IMR-90 (cell line): ENCODE data around the gene LAMTOR4. TPM values are rescaled to one million over a fixed set of nuclear protein-coding genes. Genes with fewer than 3 reads are reported as not detected.
"Not testable (repeated sequence)": the region's sequence is repeated elsewhere in the genome, so short reads cannot be mapped to it uniquely, and the experiment has no call there.

Experiments used
- ATAC-seq: fragments of 200-7000 bp; cut with Tn5 transposase; 2 replicates; pipeline ENCODE4 v1.9.1; 2020; ENCODE audit warnings: low read depth, mild to moderate bottlenecking, moderate library complexity
- BruUV-seq: library from RNA; stranded (reverse); fragments of 400-500 nt; replicated peaks from 2 replicates; lab custom pipeline; 2021; lab: Mats Ljungman, UMichigan
- CTCF ChIA-PET: fragments of 300-600 bp; formaldehyde crosslinking; extraction: SDS; loops from one replicate; lab custom pipeline; 2021; ENCODE audit warnings: antibody characterized with exemption; lab: Yijun Ruan, JAX
- POLR2A ChIA-PET: fragments of 300-600 bp; sonication (Branson Sonifier 250); formaldehyde crosslinking; loops from one replicate; lab custom pipeline; 2022; ENCODE audit warnings: antibody characterized with exemption; ENCODE audit not compliant: unreplicated experiment; lab: Charles Lee
- DNase-seq: peaks from one replicate; pipeline ENCODE4 v3.0.0; 2013
- H2AFZ ChIP-seq: replicated peaks from 2 replicates; pipeline ENCODE3; 2013; ENCODE audit warnings: low read length, mild to moderate bottlenecking; ENCODE audit not compliant: poor library complexity
- H2AK5ac ChIP-seq: 2 replicates; pipeline ENCODE4 v1.6.1; 2013; ENCODE audit warnings: low read depth, low read length, inconsistent platforms
- H2AK9ac ChIP-seq: replicated peaks from 2 replicates; pipeline ENCODE3; 2013; ENCODE audit warnings: mild to moderate bottlenecking, low read depth, low read length, moderate library complexity; ENCODE audit not compliant: poor library complexity
- H2BK120ac ChIP-seq: 2 replicates; pipeline ENCODE4 v1.6.1; 2013; ENCODE audit warnings: low read depth, low read length, inconsistent platforms
- H2BK15ac ChIP-seq: 3 replicates; pipeline ENCODE4 v1.6.1; 2013; ENCODE audit warnings: low read depth, low read length, inconsistent platforms
- H2BK20ac ChIP-seq: 2 replicates; pipeline ENCODE4 v1.6.1; 2013; ENCODE audit warnings: low read depth, mild to moderate bottlenecking, inconsistent platforms, low read length, moderate library complexity
- H2BK5ac ChIP-seq: 2 replicates; pipeline ENCODE4 v1.6.1; 2013; ENCODE audit warnings: mild to moderate bottlenecking, low read depth, low read length, inconsistent platforms; ENCODE audit not compliant: poor library complexity, severe bottlenecking
- H3K14ac ChIP-seq: replicated peaks from 2 replicates; pipeline ENCODE4 v1.6.1; 2013; ENCODE audit warnings: low read depth, low read length, inconsistent platforms
- H3K18ac ChIP-seq: 2 replicates; pipeline ENCODE4 v1.6.1; 2013; ENCODE audit warnings: low read depth, low read length, control low read depth
- H3K23ac ChIP-seq: 2 replicates; pipeline ENCODE4 v1.6.1; 2013; ENCODE audit warnings: low read depth, low read length, inconsistent platforms
- H3K27ac ChIP-seq: 2 replicates; pipeline ENCODE4 v1.5.1; 2013; ENCODE audit warnings: mild to moderate bottlenecking, control low read depth, low read length; ENCODE audit not compliant: insufficient read depth
- H3K27me3 ChIP-seq: 2 replicates; pipeline ENCODE4 v1.6.1; 2013; ENCODE audit warnings: low read length; ENCODE audit not compliant: control insufficient read depth, insufficient read depth
- H3K36me3 ChIP-seq: 2 replicates; pipeline ENCODE4 v1.6.1; 2013; ENCODE audit warnings: low read length, mixed read lengths; ENCODE audit not compliant: control insufficient read depth, insufficient read depth
- H3K4ac ChIP-seq: 2 replicates; pipeline ENCODE4 v1.6.1; 2013; ENCODE audit warnings: low read depth, low read length, inconsistent platforms
- H3K4me1 ChIP-seq: 2 replicates; pipeline ENCODE4 v1.6.1; 2013; ENCODE audit warnings: low read length, mixed read lengths; ENCODE audit not compliant: control insufficient read depth, insufficient read depth
- H3K4me2 ChIP-seq: 2 replicates; pipeline ENCODE4 v1.6.1; 2013; ENCODE audit warnings: low read depth, mild to moderate bottlenecking, control low read depth, low read length, moderate library complexity
- H3K4me3 ChIP-seq: 2 replicates; pipeline ENCODE4 v1.5.1; 2013; ENCODE audit warnings: low read depth, mild to moderate bottlenecking, control low read depth, low read length, moderate library complexity; ENCODE audit not compliant: insufficient read depth
- H3K56ac ChIP-seq: 2 replicates; pipeline ENCODE4 v1.6.1; 2013; ENCODE audit warnings: low read length, inconsistent platforms; ENCODE audit not compliant: insufficient read depth; ENCODE audit errors: extremely low read depth
- H3K79me1 ChIP-seq, 2 experiments: 2 replicates each; pipeline ENCODE4 v1.6.1; 2013; ENCODE audit warnings: low read length in 2 of 2, inconsistent platforms in 1 of 2, low read depth in 1 of 2
- H3K9ac ChIP-seq: 2 replicates; pipeline ENCODE4 v1.6.1; 2013; ENCODE audit warnings: low read depth, low read length, control low read depth
- H3K9me1 ChIP-seq: 2 replicates; pipeline ENCODE4 v1.6.1; 2013; ENCODE audit warnings: low read length, inconsistent platforms; ENCODE audit not compliant: insufficient read depth
- H3K9me3 ChIP-seq: 2 replicates; pipeline ENCODE4 v1.6.1; 2013; ENCODE audit warnings: low read length; ENCODE audit not compliant: control insufficient read depth, insufficient read depth
- H4K20me1 ChIP-seq: 2 replicates; pipeline ENCODE4 v1.6.1; 2013; ENCODE audit warnings: low read length, inconsistent platforms; ENCODE audit not compliant: insufficient read depth
- H4K5ac ChIP-seq: 2 replicates; pipeline ENCODE4 v1.6.1; 2013; ENCODE audit warnings: mild to moderate bottlenecking, low read depth, low read length, control low read depth
- H4K8ac ChIP-seq, 2 experiments: 2 replicates each; pipeline ENCODE4 v1.6.1; 2013; ENCODE audit warnings: low read depth in 2 of 2, low read length in 2 of 2, control low read depth in 1 of 2, inconsistent platforms in 1 of 2
- H4K91ac ChIP-seq: 2 replicates; pipeline ENCODE4 v1.6.1; 2013; ENCODE audit warnings: low read depth, low read length, inconsistent platforms; ENCODE audit not compliant: insufficient read depth
- WGBS, 2 experiments: methylation state at CpG; one replicate each; pipeline versions ENCODE4 v1.1.5 to v1.1.7; 2013; ENCODE audit warnings: missing lambda C conversion rate in 2 of 2; ENCODE audit not compliant: insufficient read length in 1 of 2; ENCODE audit errors: extremely low coverage in 2 of 2; 5-methylcytosine and 5-hydroxymethylcytosine counted together
- dilution Hi-C: fragments of 300-500 bp; cut with HindIII; formaldehyde crosslinking; loops from one replicate; pipeline ENCODE4 v1.14.3; 2018; ENCODE audit warnings: low sequenced_read_pairs; ENCODE audit not compliant: unreplicated experiment
- in situ Hi-C: fragments of 300-500 bp; cut with MboI; formaldehyde crosslinking; loops from 3 replicates; pipeline ENCODE4 v1.14.3; 2019; ENCODE audit warnings: low sequenced_read_pairs, inconsistent platforms, mixed read lengths
- intact Hi-C: fragments of 100-400 bp; cut with micrococcal nuclease; formaldehyde crosslinking; loops from 2 replicates; pipeline ENCODE4 v1.10.0; 2022
- polyA plus RNA-seq, 3 experiments: library from polyadenylated mRNA; depleted of rRNA; stranded (reverse); fragments of >200 nt; gene quantifications; 2 replicates each; pipeline ENCODE4 v1.2.3, GENCODE V29; 2012; ENCODE audit warnings: low replicate concordance in 1 of 3
- total RNA-seq: library from RNA; depleted of rRNA; stranded (reverse); fragments of >200 nt; gene quantifications from 2 replicates; pipeline ENCODE4 v1.2.3, GENCODE V29; 2012

LAMTOR4 gene
- total and polyA plus RNA-seq, 2 of the 4 experiments (the other 2 are of a cell fraction) = 134 to 268 TPM

- in situ Hi-C loops, ATAC-seq, H3K23ac ChIP-seq, H2AK5ac ChIP-seq, intact Hi-C loops, H3K36me3 ChIP-seq, H2BK15ac ChIP-seq, DNase-seq, H3K56ac ChIP-seq, H3K27ac ChIP-seq, H3K18ac ChIP-seq, H3K9me1 ChIP-seq, H4K5ac ChIP-seq, H3K4ac ChIP-seq, H3K79me1 ChIP-seq, H3K4me3 ChIP-seq, H3K9me3 ChIP-seq, BruUV-seq, H3K14ac ChIP-seq, H2BK5ac ChIP-seq, H3K9ac ChIP-seq, H2BK120ac ChIP-seq, H4K91ac ChIP-seq, dilution Hi-C loops, H3K4me2 ChIP-seq, H2AK9ac ChIP-seq, H2BK20ac ChIP-seq, H3K4me1 ChIP-seq, H4K20me1 ChIP-seq, H4K8ac ChIP-seq, CTCF ChIA-PET, H3K27me3 ChIP-seq, POLR2A ChIA-PET, H2AFZ ChIP-seq: not testable (repeated sequence)
- no CpG with 5 or more reads among the region's 6 CpGs for WGBS, 2 experiments
Observed at GRCh38 chr7:100183090-100183489, 34.4 kb downstream of the LAMTOR4 start.
